Measurements from ENCODE around the gene TGFB1I1.
A peak's percentile ranks its signal among the peaks of the same experiment; 100 is the strongest.

The TGFB1I1 gene

GRCh38 chr16:31460582-31461002 lies 11.4 kb upstream of the TGFB1I1 start:
- H3K9ac ChIP-seq (ENCODE audit: low read length) = peak overlapping the region; percentile 91
- H4K8ac ChIP-seq (ENCODE audit: low read length) = no peak overlapping the region
- no peak overlapping the region for H4K91ac ChIP-seq (ENCODE audit: low read length)
- H2BK15ac ChIP-seq (ENCODE audit: low read depth, poor library complexity, severe bottlenecking) = no peak overlapping the region
- no peaks in the 10 kb centered on the region for H3K27me3 ChIP-seq (ENCODE audit: control insufficient read depth in 1 of 2, insufficient read depth in 1 of 2, low read length in 2 of 2)
- no peak overlapping the region for H3K14ac ChIP-seq (ENCODE audit: low read length in 2 of 2)
- H3K36me3 ChIP-seq (ENCODE audit: control insufficient read depth in 1 of 2, insufficient read depth in 2 of 2, low read depth in 1 of 2, low read length in 2 of 2) = peaks cover 48% of the 10 kb centered on the region in 2 experiments
- H3K4me3 ChIP-seq (ENCODE audit: insufficient read depth in 1 of 2, low read depth in 1 of 2, low read length in 2 of 2) = peak overlapping the region in 1 of 2 experiments; percentile 79
- H3K4me1 ChIP-seq (ENCODE audit: control insufficient read depth, insufficient read depth, low read depth, low read length) = peaks cover 24% of the 10 kb centered on the region
- H3K4me2 ChIP-seq (ENCODE audit: low read length, poor library complexity, severe bottlenecking) = peak overlapping the region; percentile 62
- 97% methylated on average over 3 of the region's 8 CpGs for WGBS
- H2BK120ac ChIP-seq (ENCODE audit: low read depth, low read length) = no peak overlapping the region
- H3K9me3 ChIP-seq (ENCODE audit: control insufficient read depth, low read length) = no peaks in the 10 kb centered on the region
- H3K23ac ChIP-seq (ENCODE audit: low read length in 2 of 2) = no peak overlapping the region
- peak; percentile 81 for DNase-seq
- H3K18ac ChIP-seq (ENCODE audit: low read depth in 1 of 2, low read length in 2 of 2) = no peak overlapping the region
- H2BK12ac ChIP-seq (ENCODE audit: low read length in 2 of 2) = no peak overlapping the region
- H3K27ac ChIP-seq (ENCODE audit: low read length, poor library complexity, severe bottlenecking) = no peak overlapping the region
- H3K4ac ChIP-seq (ENCODE audit: low read depth in 1 of 2, low read length in 2 of 2) = peak overlapping the region in 1 of 2 experiments; percentile 29
- H2AK5ac ChIP-seq (ENCODE audit: low read length, severe bottlenecking) = no peak overlapping the region
- no peak overlapping the region for H2AFZ ChIP-seq (ENCODE audit: low read depth, low read length)
- H2BK5ac ChIP-seq (ENCODE audit: low read depth, low read length, poor library complexity, severe bottlenecking) = no peak overlapping the region
- H3K79me1 ChIP-seq (replicated peaks; ENCODE audit: low read length, poor library complexity, severe bottlenecking) = peaks cover 33% of the 10 kb centered on the region

- 91% methylated on average over 5 of the region's 10 CpGs for WGBS
- no peak overlapping the region for H2BK120ac ChIP-seq (ENCODE audit: low read depth, low read length)
- no peak overlapping the region for H2BK15ac ChIP-seq (ENCODE audit: low read depth, poor library complexity, severe bottlenecking)
- H3K4ac ChIP-seq (ENCODE audit: low read depth in 1 of 2, low read length in 2 of 2) = no peak overlapping the region
- H4K91ac ChIP-seq (ENCODE audit: low read length) = no peak overlapping the region
- no peak overlapping the region for H3K4me3 ChIP-seq (ENCODE audit: insufficient read depth in 1 of 2, low read depth in 1 of 2, low read length in 2 of 2)
- H2AFZ ChIP-seq (ENCODE audit: low read depth, low read length) = no peak overlapping the region
- H3K9me3 ChIP-seq (ENCODE audit: control insufficient read depth, low read length) = no peaks in the 10 kb centered on the region
- no peak overlapping the region for H3K14ac ChIP-seq (ENCODE audit: low read length in 2 of 2)
- H2BK5ac ChIP-seq (ENCODE audit: low read depth, low read length, poor library complexity, severe bottlenecking) = no peak overlapping the region
- peaks cover 22% of the 10 kb centered on the region for H3K4me1 ChIP-seq (ENCODE audit: control insufficient read depth, insufficient read depth, low read depth, low read length)
- peak overlapping the region; percentile 91 for H3K9ac ChIP-seq (ENCODE audit: low read length)
- no peaks in the 10 kb centered on the region for H3K27me3 ChIP-seq (ENCODE audit: control insufficient read depth in 1 of 2, insufficient read depth in 1 of 2, low read length in 2 of 2)
- no peak overlapping the region for H3K27ac ChIP-seq (ENCODE audit: low read length, poor library complexity, severe bottlenecking)
- no peak overlapping the region for H3K23ac ChIP-seq (ENCODE audit: low read length in 2 of 2)
- H2AK5ac ChIP-seq (ENCODE audit: low read length, severe bottlenecking) = peak overlapping the region; percentile 47
- no peak for DNase-seq
- peaks cover 34% of the 10 kb centered on the region for H3K79me1 ChIP-seq (replicated peaks; ENCODE audit: low read length, poor library complexity, severe bottlenecking)
- no peak overlapping the region for H2BK12ac ChIP-seq (ENCODE audit: low read length in 2 of 2)
- H3K4me2 ChIP-seq (ENCODE audit: low read length, poor library complexity, severe bottlenecking) = no peak overlapping the region
- peaks cover 47 to 52% of the 10 kb centered on the region in 2 experiments for H3K36me3 ChIP-seq (ENCODE audit: control insufficient read depth in 1 of 2, insufficient read depth in 2 of 2, low read depth in 1 of 2, low read length in 2 of 2)
- no peak overlapping the region for H4K8ac ChIP-seq (ENCODE audit: low read length)
- no peak overlapping the region for H3K18ac ChIP-seq (ENCODE audit: low read depth in 1 of 2, low read length in 2 of 2)
Observed at GRCh38 chr16:31461201-31461920, 10.6 kb upstream of the TGFB1I1 start.

GRCh38 chr16:31461921-31462804 lies 9.8 kb upstream of the TGFB1I1 start:
- WGBS = 95% methylated on average over 35 of the region's 35 CpGs
- no peak for DNase-seq
- H2BK15ac ChIP-seq (ENCODE audit: low read depth, poor library complexity, severe bottlenecking) = no peak overlapping the region

GRCh38 chr16:31464348-31464769 lies 7.6 kb upstream of the TGFB1I1 start:
- H3K27ac ChIP-seq (ENCODE audit: low read length, poor library complexity, severe bottlenecking) = no peak overlapping the region
- no peak overlapping the region for H2BK15ac ChIP-seq (ENCODE audit: low read depth, poor library complexity, severe bottlenecking)
- peak overlapping the region; percentile 41 for H4K91ac ChIP-seq (ENCODE audit: low read length)
- no peak overlapping the region for H2AFZ ChIP-seq (ENCODE audit: low read depth, low read length)
- H3K9me3 ChIP-seq (ENCODE audit: control insufficient read depth, low read length) = no peaks in the 10 kb centered on the region
- no peak for DNase-seq
- H3K27me3 ChIP-seq (ENCODE audit: control insufficient read depth in 1 of 2, insufficient read depth in 1 of 2, low read length in 2 of 2) = no peaks in the 10 kb centered on the region
- H3K4me2 ChIP-seq (ENCODE audit: low read length, poor library complexity, severe bottlenecking) = no peak overlapping the region
- H3K23ac ChIP-seq (ENCODE audit: low read length in 2 of 2) = no peak overlapping the region
- no peak overlapping the region for H4K8ac ChIP-seq (ENCODE audit: low read length)
- H2AK5ac ChIP-seq (ENCODE audit: low read length, severe bottlenecking) = no peak overlapping the region
- H2BK120ac ChIP-seq (ENCODE audit: low read depth, low read length) = no peak overlapping the region
- no peak overlapping the region for H3K9ac ChIP-seq (ENCODE audit: low read length)
- 97% methylated on average over 36 of the region's 36 CpGs for WGBS
- H3K36me3 ChIP-seq (ENCODE audit: control insufficient read depth in 1 of 2, insufficient read depth in 2 of 2, low read depth in 1 of 2, low read length in 2 of 2) = peaks cover 44 to 58% of the 10 kb centered on the region in 2 experiments
- no peak overlapping the region for H3K14ac ChIP-seq (ENCODE audit: low read length in 2 of 2)
- peaks cover 7% of the 10 kb centered on the region for H3K4me1 ChIP-seq (ENCODE audit: control insufficient read depth, insufficient read depth, low read depth, low read length)
- H3K18ac ChIP-seq (ENCODE audit: low read depth in 1 of 2, low read length in 2 of 2) = no peak overlapping the region
- no peak overlapping the region for H3K4me3 ChIP-seq (ENCODE audit: insufficient read depth in 1 of 2, low read depth in 1 of 2, low read length in 2 of 2)
- no peak overlapping the region for H2BK5ac ChIP-seq (ENCODE audit: low read depth, low read length, poor library complexity, severe bottlenecking)
- peaks cover 28% of the 10 kb centered on the region for H3K79me1 ChIP-seq (replicated peaks; ENCODE audit: low read length, poor library complexity, severe bottlenecking)
- H2BK12ac ChIP-seq (ENCODE audit: low read length in 2 of 2) = no peak overlapping the region
- no peak overlapping the region for H3K4ac ChIP-seq (ENCODE audit: low read depth in 1 of 2, low read length in 2 of 2)

More at GRCh38 chr16:31461921-31462804, 9.8 kb upstream of the TGFB1I1 start:
- Histone ChIP-seq H3K4me2 (ENCODE audit: low read length, poor library complexity, severe bottlenecking) (no peak overlapping the region), H3K4ac (ENCODE audit: low read depth in 1 of 2, low read length in 2 of 2) (no peak overlapping the region), H3K27ac (ENCODE audit: low read length, poor library complexity, severe bottlenecking) (no peak overlapping the region), H3K14ac (ENCODE audit: low read length in 2 of 2) (no peak overlapping the region), H2BK12ac (ENCODE audit: low read length in 2 of 2) (no peak overlapping the region), H3K9me3 (ENCODE audit: control insufficient read depth, low read length) (no peaks in the 10 kb centered on the region), H3K4me1 (ENCODE audit: control insufficient read depth, insufficient read depth, low read depth, low read length) (peaks cover 15% of the 10 kb centered on the region), H2BK120ac (ENCODE audit: low read depth, low read length) (no peak overlapping the region), H3K9ac (ENCODE audit: low read length) (peak overlapping the region; percentile 91), H4K8ac (ENCODE audit: low read length) (no peak overlapping the region), H2AFZ (ENCODE audit: low read depth, low read length) (no peak overlapping the region), H3K23ac (ENCODE audit: low read length in 2 of 2) (no peak overlapping the region), H2BK5ac (ENCODE audit: low read depth, low read length, poor library complexity, severe bottlenecking) (no peak overlapping the region), H2AK5ac (ENCODE audit: low read length, severe bottlenecking) (no peak overlapping the region), H3K4me3 (ENCODE audit: insufficient read depth in 1 of 2, low read depth in 1 of 2, low read length in 2 of 2) (no peak overlapping the region), H4K91ac (ENCODE audit: low read length) (no peak overlapping the region), H3K36me3 (ENCODE audit: control insufficient read depth in 1 of 2, insufficient read depth in 2 of 2, low read depth in 1 of 2, low read length in 2 of 2) (peaks cover 46 to 56% of the 10 kb centered on the region in 2 experiments), H3K18ac (ENCODE audit: low read depth in 1 of 2, low read length in 2 of 2) (no peak overlapping the region), H3K27me3 (ENCODE audit: control insufficient read depth in 1 of 2, insufficient read depth in 1 of 2, low read length in 2 of 2) (no peaks in the 10 kb centered on the region), H3K79me1 (replicated peaks; ENCODE audit: low read length, poor library complexity, severe bottlenecking) (peaks cover 29% of the 10 kb centered on the region)
